CD4-positive, alpha-beta T cell treated with Interleukin-17A for 1 hour (primary cell): ENCODE data around the gene MCF2.

Experiments used
- DNase-seq: peaks from one replicate; pipeline ENCODE4 v3.0.0-alpha.2; 2020

The MCF2 gene

GRCh38 chrX:139596068-139596467, 111.9 kb downstream of the MCF2 start:
- DNase-seq = no peak

DNA sequence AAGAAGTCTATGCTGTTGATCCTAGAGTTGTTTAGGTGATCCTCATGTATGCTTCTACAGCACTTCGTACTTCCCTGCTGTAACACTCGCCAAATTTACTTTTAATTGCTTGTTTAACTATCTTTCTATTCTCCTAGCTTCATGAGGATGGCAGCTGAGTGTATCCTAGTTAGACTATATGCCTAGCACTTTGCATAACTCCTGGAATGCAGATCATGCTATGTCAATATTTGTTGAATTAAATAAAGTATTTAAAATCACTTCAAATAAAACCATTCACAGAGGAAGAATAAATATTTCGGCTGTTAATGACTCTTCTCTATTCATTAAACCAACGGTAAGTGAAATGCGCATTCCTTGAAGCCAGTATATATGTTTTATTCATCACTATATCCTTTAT, 122.4 kb downstream of the MCF2 start:
- no peak for DNase-seq

GRCh38 chrX:139581068-139581467, 126.9 kb downstream of the MCF2 start:
- DNase-seq = no peak

DNA sequence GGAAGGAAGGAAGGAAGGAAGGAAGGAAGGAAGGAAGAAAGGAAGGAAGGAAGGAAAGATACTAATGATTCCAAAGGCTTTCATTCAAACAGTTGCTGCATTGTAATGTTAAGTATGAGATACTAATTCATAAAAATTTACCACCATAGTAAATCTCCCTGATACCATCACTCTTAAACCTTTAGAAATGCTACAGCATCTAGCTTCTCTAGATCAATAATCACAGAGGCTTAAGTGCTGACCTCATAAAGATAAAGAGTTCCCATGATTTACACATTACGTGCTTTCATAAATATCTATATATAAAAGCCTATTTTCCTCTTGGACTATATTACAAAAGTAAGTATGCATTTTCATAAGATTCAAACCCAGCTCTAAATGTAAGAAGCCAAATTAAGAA, 141.0 kb downstream of the MCF2 start:
- DNase-seq = no peak

GRCh38 chrX:139563251-139563650, 144.7 kb downstream of the MCF2 start:
- no peak for DNase-seq

- no peak for DNase-seq
Measured at GRCh38 chrX:139560221-139560620, 147.7 kb downstream of the MCF2 start.

DNA sequence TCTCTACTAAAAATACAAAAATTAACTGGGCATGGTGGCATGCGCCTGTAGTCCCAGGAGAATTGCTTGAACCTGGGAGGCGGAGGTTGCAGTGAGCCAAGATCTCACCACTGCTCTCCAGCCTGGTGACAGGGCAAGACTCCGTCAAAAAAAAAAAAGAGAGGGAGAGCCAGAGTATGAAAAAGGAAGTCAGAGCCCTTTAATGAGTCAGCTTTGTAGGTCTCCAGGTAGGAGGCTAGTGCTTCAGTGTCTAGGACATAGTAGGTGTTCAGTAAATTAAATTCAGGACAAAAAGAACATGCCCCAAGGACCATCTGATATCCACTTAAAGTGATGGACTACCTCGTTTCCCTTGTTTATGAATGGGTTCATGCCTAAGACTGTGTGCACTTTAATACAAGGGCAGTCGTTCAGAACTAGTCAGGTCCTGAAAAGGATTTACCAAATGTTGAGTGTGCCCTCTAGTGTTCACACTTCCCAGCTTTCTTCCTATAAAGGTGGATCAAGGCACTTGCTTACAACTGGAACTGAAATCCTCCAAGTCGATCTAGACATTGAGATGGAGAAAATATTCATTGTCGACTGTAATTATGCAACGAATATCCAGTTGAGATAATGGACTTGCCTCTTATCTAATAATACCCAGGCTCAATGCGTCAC, 148.5 kb downstream of the MCF2 start:
- DNase-seq = peak; percentile 7

- no peak for DNase-seq
Measured at GRCh38 chrX:139554991-139555675, 152.8 kb downstream of the MCF2 start.

DNA sequence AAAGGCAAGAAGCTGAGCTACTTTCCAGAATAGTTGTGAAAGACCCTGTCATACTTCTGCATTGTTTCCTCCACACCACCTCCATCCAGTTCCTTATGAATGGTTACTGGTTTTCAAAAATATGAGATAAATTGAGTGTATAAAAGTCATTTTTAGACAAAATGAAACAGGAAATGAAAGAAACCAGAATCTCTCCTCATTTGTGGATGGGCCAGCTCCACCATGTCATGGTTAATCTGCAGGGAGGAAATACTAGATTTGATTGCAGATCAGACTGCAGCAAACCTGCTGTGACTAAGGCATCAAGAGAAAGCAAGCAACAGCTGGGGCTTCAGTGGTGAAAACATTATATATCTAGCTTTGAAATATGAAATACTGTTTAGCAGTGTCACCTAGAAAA, 153.6 kb downstream of the MCF2 start:
- no peak for DNase-seq

- DNase-seq = no peak
Measured at GRCh38 chrX:139544591-139544990, 163.4 kb downstream of the MCF2 start.

DNA sequence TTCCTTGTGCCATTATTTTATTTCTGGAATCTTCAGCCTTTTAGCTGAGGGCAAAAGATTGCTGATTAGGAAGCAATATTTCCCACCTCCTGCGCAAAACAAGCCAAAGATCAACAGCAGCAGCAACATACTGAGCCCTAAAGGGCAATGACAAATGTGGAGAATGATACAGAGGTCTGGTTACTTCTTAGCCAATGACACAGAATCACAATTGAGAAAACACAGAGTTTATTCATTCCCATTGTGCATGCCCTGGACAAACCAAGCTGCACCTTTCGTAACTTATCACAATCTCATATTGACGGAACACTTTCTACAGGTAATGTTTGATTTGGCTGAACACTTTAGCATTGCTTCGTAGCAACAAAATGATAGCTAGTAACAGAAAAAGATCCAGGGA, 164.0 kb downstream of the MCF2 start:
- no peak for DNase-seq

GRCh38 chrX:139542652-139543051, 165.3 kb downstream of the MCF2 start:
- DNase-seq = no peak

- no peak for DNase-seq
Measured at GRCh38 chrX:139538907-139539790, 168.8 kb downstream of the MCF2 start.

GRCh38 chrX:139533444-139533843, 174.5 kb downstream of the MCF2 start:
- DNase-seq = no peak

DNA sequence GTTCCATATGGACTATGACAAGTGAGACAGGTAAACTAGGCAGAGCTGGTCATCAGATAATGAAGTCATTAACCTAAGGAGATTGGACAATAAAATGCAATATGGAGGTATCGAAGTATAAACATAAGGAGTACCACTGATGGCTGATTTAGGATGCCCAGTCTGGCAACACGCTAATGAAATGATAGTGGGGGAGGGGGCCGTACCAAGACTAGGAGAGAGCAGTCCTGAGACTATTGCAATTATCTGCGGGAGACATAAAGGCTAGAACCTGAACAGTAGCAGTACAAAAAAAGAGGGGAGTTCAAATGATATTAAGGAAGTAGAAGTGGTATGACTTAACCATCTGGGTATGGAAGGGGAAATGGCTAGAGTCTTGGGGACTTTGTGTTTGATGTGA, 175.1 kb downstream of the MCF2 start:
- no peak for DNase-seq
